Spleen (tissue), 7 donors: ENCODE results near the gene CDYL2.

Experiments
- CTCF ChIP-seq, 11 experiments: fragments of 200-600 bp in 7 of 11; fragments of 450-650 bp in 4 of 11; sonication (generic) in 4 of 11; IDR thresholded peaks in 8 of 11; conservative IDR thresholded peaks in 3 of 11; 1 replicate in 7 of 11; 2 replicates in 4 of 11; pipeline versions ENCODE4 v1.4.0 to v1.8.0; 2016 to 2021; ENCODE audit warnings: antibody characterized with exemption in 11 of 11, inconsistent platforms in 4 of 11, mild to moderate bottlenecking in 1 of 11
- POLR2A ChIP-seq, 3 donors: fragments of 450-650 bp; IDR thresholded peaks; one replicate each; pipeline ENCODE4 v1.5.1; 2017; ENCODE audit warnings: antibody characterized with exemption in 3 of 3, mild to moderate bottlenecking in 1 of 3
- POLR2AphosphoS5 ChIP-seq, 3 donors: sonication (generic); formaldehyde crosslinking; IDR thresholded peaks; one replicate each; pipeline ENCODE4 v1.5.1; 2017; ENCODE audit warnings: antibody characterized with exemption in 3 of 3
- donor health status: DM: no; HTN: no; CAD: no; lungs with moderate emphysema.
- donor health status: DM: no; HTN: no; CAD: no.
- donor health status: DM: no; HTN: no; CAD: no.

- TF ChIP-seq POLR2AphosphoS5 (IDR thresholded peaks at IDR 0.05): no peak
- no peak for TF ChIP-seq CTCF (IDR thresholded peaks at IDR 0.05 in 8 of 11, conservative IDR thresholded peaks at IDR 0.05 in 3 of 11)
- TF ChIP-seq POLR2A (IDR thresholded peaks at IDR 0.05): no peak
Observed at GRCh38 chr16:80707686-80708085, 96.7 kb downstream of the CDYL2 start.
